Body of pancreas (tissue), 4 donors: ENCODE data around the gene PBX1.

ENCODE experiments used
- POLR2A ChIP-seq, 3 donors: fragments of 450-650 bp; IDR thresholded peaks; one replicate each; pipeline ENCODE4 v1.6.1; 2016; ENCODE audit warnings: antibody characterized with exemption in 3 of 3, mild to moderate bottlenecking in 2 of 3
- TF ChIP-seq, protein P1 (sequence below), 7 experiments: fragments of 450-650 bp in 4 of 7; fragments of 200-600 bp in 3 of 7; sonication (generic) in 3 of 7; IDR thresholded peaks; one replicate each; pipeline ENCODE4 v1.5.1; 2016 to 2019; ENCODE audit warnings: antibody characterized with exemption in 7 of 7

DNA sequence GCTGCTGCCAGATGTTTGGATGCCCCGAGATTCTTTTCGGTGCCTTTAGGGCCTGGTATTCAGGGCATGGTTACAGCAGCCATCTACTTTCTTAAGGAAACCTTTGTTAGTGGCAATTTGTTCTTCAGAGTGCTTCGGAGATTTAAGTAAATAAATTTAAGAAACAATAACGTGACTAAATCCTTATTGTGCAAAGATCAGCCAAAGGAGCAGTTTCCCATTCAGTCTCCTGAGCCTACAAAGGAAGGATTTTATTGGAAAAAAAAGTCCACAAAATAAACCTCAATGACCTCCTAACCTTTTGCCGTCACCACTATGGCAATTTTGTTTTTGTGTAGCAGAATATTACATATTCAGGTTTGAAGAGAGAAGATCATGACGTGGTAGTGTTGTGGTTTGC, 231.1 kb downstream of the PBX1 start:
- TF ChIP-seq, protein P1, sequence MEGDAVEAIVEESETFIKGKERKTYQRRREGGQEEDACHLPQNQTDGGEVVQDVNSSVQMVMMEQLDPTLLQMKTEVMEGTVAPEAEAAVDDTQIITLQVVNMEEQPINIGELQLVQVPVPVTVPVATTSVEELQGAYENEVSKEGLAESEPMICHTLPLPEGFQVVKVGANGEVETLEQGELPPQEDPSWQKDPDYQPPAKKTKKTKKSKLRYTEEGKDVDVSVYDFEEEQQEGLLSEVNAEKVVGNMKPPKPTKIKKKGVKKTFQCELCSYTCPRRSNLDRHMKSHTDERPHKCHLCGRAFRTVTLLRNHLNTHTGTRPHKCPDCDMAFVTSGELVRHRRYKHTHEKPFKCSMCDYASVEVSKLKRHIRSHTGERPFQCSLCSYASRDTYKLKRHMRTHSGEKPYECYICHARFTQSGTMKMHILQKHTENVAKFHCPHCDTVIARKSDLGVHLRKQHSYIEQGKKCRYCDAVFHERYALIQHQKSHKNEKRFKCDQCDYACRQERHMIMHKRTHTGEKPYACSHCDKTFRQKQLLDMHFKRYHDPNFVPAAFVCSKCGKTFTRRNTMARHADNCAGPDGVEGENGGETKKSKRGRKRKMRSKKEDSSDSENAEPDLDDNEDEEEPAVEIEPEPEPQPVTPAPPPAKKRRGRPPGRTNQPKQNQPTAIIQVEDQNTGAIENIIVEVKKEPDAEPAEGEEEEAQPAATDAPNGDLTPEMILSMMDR (IDR thresholded peaks at IDR 0.05), result no peak
- no peak for TF ChIP-seq POLR2A (IDR thresholded peaks at IDR 0.05)
